DMS153 (cell line): ENCODE results near the gene CEP120.
A peak's percentile ranks its signal among the peaks of the same experiment; 100 is the strongest.
"Not testable (repeated sequence)": the region's sequence is repeated elsewhere in the genome, so short reads cannot be mapped to it uniquely, and the experiment has no call there.

Experiments used
- DNase-seq: peaks from one replicate; lab custom pipeline; 2025; lab: John Stamatoyannopoulos, UW

CEP120 gene

GRCh38 chr5:123423278-123424149 is at the start of gene CEP120:
Gene CEP120, minus strand, starts transcription at chr5:123423403. Its CDS starts 405 bp downstream, at chr5:123422998.
- DNase-seq, result peak; percentile 95

- no peak for DNase-seq
Observed at GRCh38 chr5:123472150-123472924, 49.1 kb upstream of the CEP120 start.

GRCh38 chr5:123471385-123471784 is 48.2 kb upstream of the CEP120 start:
- DNase-seq, result no peak

GRCh38 chr5:123466839-123467238 is 43.6 kb upstream of the CEP120 start:
- not testable (repeated sequence) for DNase-seq

- no peak for DNase-seq
Observed at GRCh38 chr5:123460296-123460729, 37.1 kb upstream of the CEP120 start.

GRCh38 chr5:123458994-123459393 is 35.8 kb upstream of the CEP120 start:
- not testable (repeated sequence) for DNase-seq

GRCh38 chr5:123456242-123456641 is 33.0 kb upstream of the CEP120 start:
- no peak for DNase-seq

- no peak for DNase-seq
Observed at GRCh38 chr5:123455640-123456039, 32.4 kb upstream of the CEP120 start.

GRCh38 chr5:123455095-123455494 is 31.9 kb upstream of the CEP120 start:
- no peak for DNase-seq

- DNase-seq, result no peak
Observed at GRCh38 chr5:123454259-123454911, 31.2 kb upstream of the CEP120 start.

GRCh38 chr5:123452401-123452800 is 29.2 kb upstream of the CEP120 start:
- DNase-seq, result no peak

- no peak for DNase-seq
Observed at GRCh38 chr5:123451047-123451446, 27.8 kb upstream of the CEP120 start.

- DNase-seq, result peak; percentile 7
Observed at GRCh38 chr5:123450640-123451039, 27.4 kb upstream of the CEP120 start.

GRCh38 chr5:123450114-123450513 is 26.9 kb upstream of the CEP120 start:
- DNase-seq, result no peak

- DNase-seq, result no peak
Observed at GRCh38 chr5:123449424-123449974, 26.3 kb upstream of the CEP120 start.

- no peak for DNase-seq
Observed at GRCh38 chr5:123448743-123449142, 25.5 kb upstream of the CEP120 start.

- no peak for DNase-seq
Observed at GRCh38 chr5:123448017-123448617, 24.9 kb upstream of the CEP120 start.

GRCh38 chr5:123444016-123444415 is 20.8 kb upstream of the CEP120 start:
- DNase-seq, result no peak

GRCh38 chr5:123441408-123441807 is 18.2 kb upstream of the CEP120 start:
- DNase-seq, result no peak

GRCh38 chr5:123440456-123441181 is 17.4 kb upstream of the CEP120 start:
- no peak for DNase-seq

GRCh38 chr5:123439709-123440108 is 16.5 kb upstream of the CEP120 start:
- DNase-seq, result peak; percentile 44
